HG02840 (cell line): ENCODE measurements around the gene FIBIN.

ENCODE experiments used
- ATAC-seq: cut with Tn5 transposase; IDR thresholded peaks from one replicate; pipeline ENCODE4 v1.9.1; 2021; ENCODE audit warnings: mild to moderate bottlenecking, moderate library complexity, moderate number of reproducible peaks; ENCODE audit not compliant: unreplicated experiment, low FRiP score

The FIBIN gene

DNA sequence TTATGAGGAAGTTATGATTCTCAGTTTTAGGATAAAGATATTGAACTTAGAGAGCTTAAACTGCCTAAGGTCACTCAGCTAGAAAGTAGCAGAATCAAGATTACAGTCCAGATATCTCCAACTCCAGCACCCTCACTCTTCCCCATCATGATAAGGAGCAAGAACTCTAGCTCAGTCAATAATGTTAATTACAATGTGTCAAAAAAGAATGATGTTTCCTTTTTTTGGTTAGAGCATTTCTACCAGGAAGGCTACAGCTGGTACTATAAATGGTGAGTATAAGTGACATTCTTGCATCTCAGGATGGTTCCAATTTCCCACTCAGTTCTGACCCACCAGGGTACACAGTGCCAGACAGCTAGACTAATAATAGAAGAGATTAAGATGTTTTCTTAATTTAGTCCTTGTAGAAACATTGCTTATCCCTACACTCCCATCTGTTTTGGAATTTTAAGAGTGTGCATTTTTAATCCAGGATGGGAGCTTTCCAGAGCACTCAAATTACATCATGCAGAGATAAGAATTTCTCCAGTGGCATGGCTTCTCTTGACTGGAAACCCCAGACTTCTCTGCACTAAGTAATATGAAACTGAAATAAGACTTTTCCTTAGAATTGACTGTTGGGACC is 25.1 kb downstream of the FIBIN start:
- ATAC-seq, result no peak

DNA sequence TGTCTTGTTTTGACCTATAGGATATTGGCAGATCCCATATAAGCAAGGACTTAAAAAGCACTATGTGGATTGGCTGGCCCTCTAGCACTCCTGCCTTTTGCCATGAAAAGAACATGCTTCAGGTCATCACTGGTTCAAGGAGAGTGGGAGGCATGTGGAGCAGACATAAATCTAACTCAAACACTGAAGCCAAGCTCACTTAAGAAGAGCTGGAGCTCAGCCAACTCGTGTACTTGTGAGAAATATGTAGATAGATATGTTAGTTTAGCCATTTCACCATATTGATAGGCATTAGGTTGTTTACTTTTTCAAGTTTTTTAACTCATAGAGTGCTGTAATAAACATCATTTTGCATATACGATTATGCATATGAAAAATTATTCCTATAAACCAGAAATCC is 26.8 kb downstream of the FIBIN start:
- no peak for ATAC-seq

DNA sequence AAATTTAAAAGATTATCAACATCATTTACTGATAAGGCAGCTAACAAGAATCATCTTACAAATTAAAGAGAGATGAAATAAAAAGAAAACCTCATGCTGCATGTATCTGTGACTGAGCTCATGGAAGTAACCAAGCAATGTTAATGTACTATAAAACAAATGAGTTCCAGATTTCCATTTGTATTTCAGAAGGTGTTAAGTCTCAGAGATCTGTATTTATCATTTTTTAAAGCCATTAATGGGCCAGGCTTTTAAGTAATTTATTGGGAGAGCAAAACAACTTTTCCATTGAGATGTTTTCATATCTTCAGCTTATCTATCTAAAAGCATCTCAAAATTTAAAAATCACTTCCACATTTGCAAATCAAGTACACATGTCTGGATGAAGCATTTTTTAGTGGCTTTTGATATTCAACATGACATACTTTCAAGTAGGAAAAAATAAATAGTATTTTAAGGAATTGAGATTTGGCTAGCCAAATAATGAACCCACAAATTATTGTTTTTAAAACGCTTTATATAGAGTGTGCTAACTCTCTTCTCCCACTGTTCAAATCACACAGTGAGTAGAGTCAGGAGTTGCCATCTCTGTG is 28.8 kb downstream of the FIBIN start:
- ATAC-seq, result no peak

DNA sequence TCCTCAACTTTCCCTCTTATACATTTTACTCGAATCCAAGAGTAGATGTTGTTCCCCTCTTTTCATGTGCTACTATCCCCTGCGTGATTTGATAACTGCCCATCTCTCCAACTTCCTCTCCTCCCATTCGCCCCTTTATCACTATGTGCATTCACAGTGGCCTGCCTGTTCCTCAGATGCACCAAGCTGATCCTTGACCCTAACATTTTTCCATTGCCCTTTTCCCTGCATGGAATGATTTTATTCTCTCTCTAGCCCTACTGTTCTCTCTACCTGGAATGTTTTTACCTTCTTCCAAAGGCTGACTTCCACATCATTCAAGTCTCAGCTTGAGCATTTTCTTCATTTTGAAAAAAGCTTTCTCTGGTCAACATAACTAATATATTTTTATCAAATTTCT is 31.0 kb downstream of the FIBIN start:
- no peak for ATAC-seq

DNA sequence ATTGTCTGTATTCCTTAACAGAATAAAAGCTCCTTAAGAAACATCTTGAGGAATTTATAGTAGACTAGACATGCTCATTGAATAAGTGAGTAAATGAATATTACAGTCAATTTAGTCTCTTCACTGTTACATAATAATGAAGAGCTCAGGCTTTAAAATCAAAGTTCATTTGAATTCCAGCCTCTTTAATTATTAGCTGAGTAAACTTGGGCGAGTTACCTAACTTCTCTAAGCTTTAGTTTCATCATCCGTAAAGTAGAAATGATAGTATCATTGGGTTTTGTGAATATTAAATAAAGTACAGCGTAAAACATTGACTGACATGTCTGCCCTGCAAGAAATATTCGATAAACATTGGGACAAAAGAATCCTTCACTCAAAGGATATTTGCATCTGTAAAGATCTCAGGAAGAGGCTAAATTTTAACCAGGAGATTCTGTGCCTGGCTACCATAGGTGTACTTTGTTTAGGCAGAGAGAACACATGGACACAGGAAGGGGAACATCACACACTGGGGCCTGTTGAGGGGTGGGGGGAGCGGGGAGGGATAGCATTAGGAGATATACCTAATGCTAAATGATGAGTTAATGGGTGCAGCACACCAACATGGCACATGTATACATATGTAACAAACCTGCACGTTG is 31.5 kb downstream of the FIBIN start:
- ATAC-seq, result no peak

DNA sequence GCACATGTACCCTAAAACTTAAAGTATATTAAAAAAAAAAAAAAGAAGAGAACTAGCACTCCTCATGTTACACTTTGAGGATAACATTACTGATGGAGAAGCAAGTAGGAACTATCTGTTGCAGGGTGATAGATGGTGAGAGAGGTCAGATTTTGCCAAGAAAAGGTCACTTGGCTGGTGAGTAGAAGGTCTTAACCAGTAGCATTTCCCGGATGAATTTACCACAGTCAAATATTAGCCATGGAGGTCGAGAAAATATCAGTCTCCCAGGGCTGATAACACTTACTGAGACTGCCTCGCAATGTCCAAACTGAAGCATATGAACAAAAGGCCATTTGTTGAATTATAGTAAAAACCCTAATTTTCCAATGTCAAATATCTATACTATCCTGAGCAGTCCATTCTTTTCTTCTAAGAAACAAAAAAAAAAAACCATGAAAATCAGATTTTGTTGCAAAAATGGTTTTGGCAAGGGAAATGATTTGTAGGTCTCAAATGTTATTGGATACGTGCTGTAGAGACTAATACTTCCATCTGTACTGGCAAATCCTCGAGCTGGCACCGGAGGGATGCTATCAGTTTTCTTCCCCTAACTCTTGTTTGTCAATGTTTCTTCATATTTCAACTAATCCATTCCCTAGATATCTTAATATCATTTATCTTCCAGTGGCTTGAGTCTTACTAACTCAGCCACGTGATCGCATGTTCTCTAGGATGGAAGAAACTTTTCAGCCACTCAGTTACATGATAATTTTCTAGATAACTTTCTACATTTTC is 32.2 kb downstream of the FIBIN start:
- ATAC-seq, result no peak

DNA sequence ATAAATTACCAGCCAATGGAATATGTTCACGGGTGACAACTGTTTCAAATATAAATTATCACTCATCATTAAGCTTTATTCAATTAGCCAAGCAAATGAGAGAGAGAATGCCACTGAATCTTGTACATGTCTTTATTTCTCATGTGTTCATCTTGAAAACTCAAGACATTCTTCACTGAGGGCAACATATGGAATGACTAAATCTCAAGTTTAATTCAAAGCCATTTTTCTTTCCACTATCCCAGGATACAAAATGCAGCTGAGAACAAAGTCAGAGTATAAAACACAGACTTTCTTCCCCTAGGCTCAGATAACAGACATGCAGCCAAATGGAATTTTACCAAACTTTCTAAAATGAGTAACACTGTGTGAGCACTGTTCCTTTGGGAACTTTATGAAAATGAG is 34.7 kb downstream of the FIBIN start:
- ATAC-seq, result no peak

DNA sequence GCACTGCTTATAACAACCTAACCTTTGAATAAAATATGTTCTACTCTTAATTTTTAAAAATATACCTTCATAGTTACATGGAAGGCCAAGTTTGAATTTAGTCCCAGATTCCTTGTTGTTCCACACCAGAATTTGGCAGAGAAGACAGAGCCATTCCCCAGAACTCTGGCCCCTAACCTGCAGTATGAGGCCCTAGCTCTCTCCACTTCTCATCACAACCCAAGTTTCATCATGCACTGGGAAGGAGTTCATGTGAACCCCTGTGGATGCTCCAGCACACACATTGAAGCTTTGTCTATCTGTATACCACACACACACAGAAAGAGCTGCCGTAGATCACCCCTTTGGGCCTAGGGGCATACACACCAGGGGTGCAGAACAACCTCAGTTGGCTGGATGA is 36.1 kb downstream of the FIBIN start:
- ATAC-seq, result no peak

DNA sequence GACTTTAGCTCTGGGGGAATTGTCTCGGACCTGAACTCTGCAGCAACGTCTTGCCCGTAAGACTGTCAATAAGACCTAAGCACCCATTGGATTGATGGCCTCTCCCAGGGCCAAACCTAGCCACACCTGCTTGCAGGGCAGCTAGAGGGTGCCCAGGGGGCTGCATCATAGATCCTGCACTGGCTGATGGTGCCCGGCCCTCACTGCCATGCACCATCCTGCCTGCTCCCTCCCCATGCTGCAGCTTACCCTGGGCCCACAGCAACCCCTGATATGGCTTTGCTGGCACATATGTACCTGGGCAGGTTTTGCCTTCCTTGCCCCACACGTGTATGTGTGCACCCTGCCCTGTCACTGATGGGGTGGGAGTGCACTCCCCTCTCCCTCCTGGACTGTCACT is 37.8 kb downstream of the FIBIN start:
- ATAC-seq, result no peak

DNA sequence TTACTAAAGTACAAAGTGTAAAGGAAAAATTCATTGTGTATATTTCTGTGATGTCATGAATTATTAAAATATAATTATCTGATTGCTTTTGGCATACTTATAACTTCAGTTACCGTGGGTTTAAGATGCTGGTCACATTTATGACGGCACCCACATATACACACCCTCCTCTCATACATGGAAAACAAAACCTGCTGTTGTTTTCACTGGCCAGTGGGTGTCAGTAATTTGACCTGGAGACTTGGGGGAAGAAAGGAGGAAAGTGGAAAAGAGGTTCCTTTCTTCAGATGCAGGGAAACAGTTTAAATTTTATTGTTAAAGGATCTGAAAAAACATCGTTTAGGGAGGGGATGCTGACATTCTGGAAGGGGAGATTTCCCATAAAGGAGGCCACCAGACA is 46.0 kb downstream of the FIBIN start:
- ATAC-seq, result no peak

DNA sequence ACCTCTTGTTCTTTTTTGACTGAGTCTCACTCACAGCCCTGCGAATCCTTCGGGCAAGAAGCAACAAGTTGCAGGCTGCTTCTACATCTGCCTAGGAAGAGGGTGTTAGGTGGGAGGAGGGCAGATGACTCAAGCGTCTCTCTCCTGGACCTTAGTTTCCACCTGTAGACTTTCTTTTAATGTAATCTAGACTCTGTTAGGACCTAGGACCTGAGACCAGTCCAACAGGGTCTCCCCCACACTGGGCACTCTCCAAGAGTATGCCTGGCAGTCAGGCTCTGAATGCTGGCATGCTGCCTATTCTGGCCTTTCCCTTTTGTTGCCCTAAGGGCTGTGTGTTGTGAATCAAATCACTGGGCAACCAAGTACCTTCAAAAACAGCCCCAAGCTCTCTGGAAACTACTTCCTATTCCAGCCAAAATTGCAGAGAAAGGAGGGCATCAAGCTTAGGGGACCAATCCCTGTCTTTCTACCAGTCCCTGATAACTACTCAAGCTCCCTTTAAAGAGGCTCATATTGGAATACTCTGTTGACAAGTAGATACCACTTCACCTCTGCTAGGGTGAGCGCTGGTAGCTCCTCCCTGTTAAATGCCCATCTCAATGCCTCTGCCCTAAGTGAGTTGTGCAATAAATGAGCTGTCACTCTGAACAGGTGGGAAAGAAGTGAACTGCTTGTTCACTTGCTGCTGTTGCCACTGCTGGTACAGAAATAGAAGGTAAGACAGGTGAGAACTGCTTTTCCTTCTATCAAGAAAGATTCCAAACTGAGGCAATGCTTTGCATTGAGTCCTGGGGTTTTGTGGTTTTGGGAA is 46.6 kb downstream of the FIBIN start, which contains the start of gene BBOX1:
BBOX1 (plus strand) TSS at position 514 of the 814 bp plus-strand sequence. CDS start 14,616 bp downstream, outside the sequence.
- ATAC-seq, result no peak

DNA sequence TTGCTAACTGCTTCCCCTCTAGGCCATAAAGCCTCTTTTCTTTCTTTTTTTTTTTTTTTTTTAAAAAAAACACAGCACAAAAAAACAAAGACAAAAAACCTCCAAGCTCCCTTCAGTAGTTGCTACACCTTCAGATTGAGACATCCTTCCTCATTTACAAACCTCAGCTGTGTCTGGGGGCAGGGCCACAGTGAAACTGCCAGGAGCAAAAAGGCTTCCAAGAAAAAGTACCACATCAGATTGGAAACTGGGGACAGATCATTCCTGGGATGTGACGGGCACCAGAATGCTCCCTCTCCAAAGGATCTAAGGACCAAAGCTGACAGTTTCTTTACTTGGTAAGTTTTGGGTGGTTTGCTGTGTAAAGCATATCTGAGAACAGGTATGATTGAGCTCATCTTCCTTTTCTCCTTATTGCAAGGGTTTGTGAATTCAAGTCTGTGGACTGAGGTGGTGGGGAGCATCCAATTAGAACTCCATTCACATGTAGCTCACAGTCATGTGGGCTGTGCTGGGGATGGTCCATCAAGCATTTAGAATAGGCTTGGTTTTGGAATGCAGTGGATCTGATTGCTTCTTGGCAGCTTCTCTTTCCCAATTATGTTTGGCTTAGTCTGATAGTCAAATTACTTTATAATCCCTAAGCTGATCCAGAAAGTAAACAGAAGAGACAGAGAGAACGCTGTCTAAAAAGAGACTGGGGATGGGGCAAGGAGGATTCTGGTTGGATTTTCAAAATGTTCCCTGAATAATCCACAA is 47.4 kb downstream of the FIBIN start:
- no peak for ATAC-seq
